Skin epidermis (tissue), 12 donors: ENCODE data around the gene KDM4C.
A peak's percentile ranks its signal among the peaks of the same experiment; 100 is the strongest.

Experiments
- H3K27ac ChIP-seq, 21 experiments: fragments of 200-600 bp; sonication (generic) in 11 of 21; one replicate each; pipeline ENCODE4 v1.5.0; 2020; ENCODE audit warnings: mild to moderate bottlenecking in 3 of 21, inconsistent platforms in 2 of 21, moderate library complexity in 2 of 21
- H3K4me3 ChIP-seq, 7 experiments: fragments of 200-600 bp; sonication (generic) in 2 of 7; one replicate each; pipeline ENCODE4 v1.5.0; 2020; ENCODE audit warnings: inconsistent platforms in 2 of 7, mild to moderate bottlenecking in 2 of 7, moderate library complexity in 1 of 7

KDM4C gene

GRCh38 chr9:7144265-7145046 lies 386.7 kb downstream of the KDM4C start:
- no peak overlapping the region for H3K4me3 ChIP-seq
- H3K27ac ChIP-seq = no peak overlapping the region

DNA sequence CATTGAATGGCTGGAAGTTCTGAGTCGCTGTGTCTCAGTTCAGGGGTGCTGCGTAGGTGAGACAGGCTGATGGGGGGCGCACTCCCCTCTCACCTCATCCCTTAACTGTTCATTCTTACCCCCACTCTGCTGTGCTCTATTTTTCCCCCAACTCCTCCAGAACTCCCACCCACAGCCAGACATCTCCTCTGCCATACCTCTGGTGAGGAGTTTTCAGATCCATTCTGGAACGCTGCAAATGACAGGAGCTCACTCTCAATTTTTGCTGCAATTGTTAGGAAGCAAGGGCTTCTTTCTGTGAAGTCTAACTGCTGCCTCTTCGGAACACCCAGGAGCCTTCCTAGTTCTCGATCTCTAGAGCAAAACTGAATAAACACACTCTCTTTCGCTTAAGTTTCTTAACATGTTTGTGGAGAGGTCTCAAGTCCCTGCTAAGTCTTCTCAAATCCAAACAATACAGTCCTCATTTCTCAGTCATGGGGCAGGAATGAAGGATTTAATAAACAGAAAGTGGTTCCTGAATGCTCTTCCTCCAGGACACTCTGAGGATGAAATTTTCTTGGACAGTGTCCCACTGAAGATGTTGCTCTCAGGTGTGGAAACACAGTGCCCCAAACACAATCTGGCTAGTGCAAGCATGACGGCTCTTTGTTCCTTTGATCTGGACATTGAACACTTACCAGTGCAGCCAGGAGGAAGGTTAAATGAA lies 387.7 kb downstream of the KDM4C start:
- no peak overlapping the region for H3K4me3 ChIP-seq
- H3K27ac ChIP-seq = no peak overlapping the region

- no peak overlapping the region for H3K27ac ChIP-seq
These were observed 388.8 kb downstream of the KDM4C start for GRCh38 chr9:7146582-7146981.

GRCh38 chr9:7147121-7148090 lies 389.6 kb downstream of the KDM4C start:
- no peak overlapping the region for H3K27ac ChIP-seq
- H3K4me3 ChIP-seq = no peak overlapping the region

More at GRCh38 chr9:7146582-7146981, 388.8 kb downstream of the KDM4C start:
- no peak overlapping the region for H3K4me3 ChIP-seq

- Histone ChIP-seq H3K27ac (peak overlapping the region in 1 of 21 experiments; percentile 5), H3K4me3 (no peak overlapping the region)
These were observed 390.5 kb downstream of the KDM4C start for GRCh38 chr9:7148243-7148765.

- no peak overlapping the region for H3K4me3 ChIP-seq
- H3K27ac ChIP-seq = no peak overlapping the region
These were observed 391.5 kb downstream of the KDM4C start for GRCh38 chr9:7149258-7149657.

GRCh38 chr9:7150153-7150890 lies 392.5 kb downstream of the KDM4C start:
- H3K27ac ChIP-seq = peak overlapping the region in 1 of 21 experiments; percentile 42
- H3K4me3 ChIP-seq = no peak overlapping the region

DNA sequence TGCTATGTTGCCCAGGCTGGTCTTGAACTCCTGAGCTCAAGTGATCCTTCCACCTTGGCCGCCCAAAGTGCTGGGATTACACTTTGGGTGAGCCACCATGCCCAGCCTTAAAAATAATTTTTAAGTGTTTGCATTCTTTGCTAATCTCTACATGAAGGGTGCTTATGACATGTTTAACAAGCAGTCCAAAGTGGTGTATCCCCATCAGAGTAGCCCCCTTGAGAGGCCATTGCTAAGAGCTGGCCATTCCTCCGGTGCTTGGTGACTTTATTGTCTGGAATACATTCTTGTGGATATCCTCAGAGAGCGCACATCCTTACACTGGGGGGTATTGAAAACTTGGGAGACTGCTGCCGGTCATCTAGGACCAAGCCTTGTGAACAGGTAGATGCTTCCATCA lies 395.4 kb downstream of the KDM4C start:
- Histone ChIP-seq H3K27ac (no peak overlapping the region), H3K4me3 (no peak overlapping the region)

GRCh38 chr9:7153566-7153965 lies 395.8 kb downstream of the KDM4C start:
- no peak overlapping the region for H3K27ac ChIP-seq
- no peak overlapping the region for H3K4me3 ChIP-seq

GRCh38 chr9:7154003-7154619 lies 396.3 kb downstream of the KDM4C start:
- no peak overlapping the region for H3K4me3 ChIP-seq
- no peak overlapping the region for H3K27ac ChIP-seq

DNA sequence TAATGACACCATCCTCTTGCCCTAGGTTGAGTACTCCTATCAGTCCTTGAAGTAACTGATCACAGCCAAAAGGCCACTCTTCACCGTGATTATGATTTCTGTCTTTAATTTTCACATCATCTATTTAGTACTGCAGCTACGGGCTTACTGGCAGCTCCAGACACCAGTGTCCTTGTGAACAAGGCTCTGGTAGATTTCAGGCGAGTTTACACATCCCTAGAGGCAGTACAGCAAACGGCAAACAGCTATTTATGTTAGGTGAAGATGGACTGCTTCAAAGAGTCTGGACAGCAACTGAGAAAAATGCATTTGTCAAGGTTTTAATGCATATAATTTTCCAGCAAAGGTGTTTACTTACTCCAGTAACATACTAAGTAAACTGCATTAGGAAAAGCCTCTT lies 396.9 kb downstream of the KDM4C start:
- Histone ChIP-seq H3K4me3 (no peak overlapping the region), H3K27ac (no peak overlapping the region)

GRCh38 chr9:7161469-7161868 lies 403.7 kb downstream of the KDM4C start:
- H3K27ac ChIP-seq = no peak overlapping the region
- no peak overlapping the region for H3K4me3 ChIP-seq

GRCh38 chr9:7163932-7164331 lies 406.2 kb downstream of the KDM4C start:
- no peak overlapping the region for H3K4me3 ChIP-seq
- H3K27ac ChIP-seq = no peak overlapping the region

GRCh38 chr9:7164440-7165330 lies 406.9 kb downstream of the KDM4C start:
- Histone ChIP-seq H3K4me3 (no peak overlapping the region), H3K27ac (no peak overlapping the region)

DNA sequence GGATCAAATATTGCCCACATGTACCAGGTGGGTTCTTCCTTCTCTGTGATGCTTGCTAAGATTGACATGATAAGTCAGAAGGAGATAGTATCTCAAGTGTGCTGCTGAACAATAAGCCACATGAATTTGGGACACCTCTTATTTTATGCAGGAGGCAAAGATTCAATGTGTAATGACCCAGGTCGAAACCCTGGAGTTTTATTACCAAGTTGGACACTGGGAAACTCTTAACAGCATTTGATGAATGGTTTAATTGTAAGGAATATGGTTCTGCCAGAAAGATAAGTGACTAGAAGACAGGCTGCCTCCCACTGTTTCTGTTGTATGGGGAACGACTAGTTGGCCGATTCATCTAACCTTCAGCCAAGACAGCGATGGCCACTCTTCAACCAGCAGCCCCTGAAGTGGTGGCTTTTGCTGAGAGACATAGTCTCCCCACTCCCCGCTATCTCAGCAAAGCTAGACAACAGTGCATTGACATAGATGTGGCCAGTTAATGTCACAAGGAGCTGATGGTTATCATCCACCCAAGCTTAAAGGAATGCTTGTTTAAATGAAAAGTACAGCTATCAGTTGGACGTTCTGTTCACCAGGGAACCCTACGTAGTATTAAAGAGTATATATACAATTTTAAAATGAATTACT lies 407.7 kb downstream of the KDM4C start:
- H3K4me3 ChIP-seq = no peak overlapping the region
- no peak overlapping the region for H3K27ac ChIP-seq

DNA sequence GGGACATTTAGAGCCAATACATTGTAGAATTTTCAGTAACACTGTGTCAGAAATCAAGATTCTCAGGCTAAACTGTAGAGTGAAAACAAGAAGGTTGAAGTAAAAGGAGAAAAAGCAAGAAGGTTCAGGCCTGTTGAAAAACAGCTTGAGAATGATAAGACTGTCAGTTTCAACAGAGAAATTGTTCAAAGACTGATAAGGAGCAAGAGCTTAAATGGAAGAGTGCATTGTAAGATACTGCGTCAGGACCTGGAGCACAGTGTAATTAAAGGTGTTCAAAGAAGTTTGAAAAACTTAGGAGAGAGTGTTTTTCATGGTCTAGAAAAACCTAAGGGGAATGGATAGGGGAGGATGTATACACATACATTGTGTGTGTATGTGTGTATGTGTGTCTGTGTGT lies 408.3 kb downstream of the KDM4C start:
- Histone ChIP-seq H3K27ac (no peak overlapping the region), H3K4me3 (no peak overlapping the region)

DNA sequence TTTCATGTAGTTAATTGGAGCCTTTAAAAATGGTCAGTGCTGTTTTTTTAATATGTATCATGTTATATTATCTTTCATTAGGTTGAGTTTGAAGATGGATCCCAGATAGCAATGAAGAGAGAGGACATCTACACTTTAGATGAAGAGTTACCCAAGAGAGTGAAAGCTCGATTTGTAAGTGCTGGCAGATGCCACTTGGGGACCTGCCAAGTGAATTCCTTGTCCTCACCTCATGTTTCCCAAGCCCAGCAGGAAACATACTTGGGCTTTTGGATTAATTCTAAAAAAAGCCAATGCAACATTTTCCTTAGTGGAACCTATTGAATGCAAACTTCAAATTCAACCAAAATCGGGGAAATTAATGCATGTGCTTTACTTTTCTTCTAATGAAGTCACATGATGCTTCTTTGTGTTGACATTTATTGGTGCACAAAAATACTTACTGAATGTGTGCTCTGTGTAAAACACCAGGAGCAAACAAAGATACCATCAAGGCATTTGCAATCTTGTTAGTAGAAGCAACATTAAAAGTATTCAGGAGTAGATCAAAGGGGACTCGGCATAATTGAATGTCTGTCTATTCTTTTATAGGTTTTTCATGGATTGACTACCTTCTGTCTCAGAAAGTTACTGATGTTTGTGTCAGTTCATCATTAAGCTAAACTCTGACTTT lies 412.1 kb downstream of the KDM4C start:
- H3K27ac ChIP-seq = no peak overlapping the region
- H3K4me3 ChIP-seq = no peak overlapping the region
